ELF-1 (cell line): ENCODE data around the gene CRB1.

Experiments
- DNase-seq: peaks from one replicate; pipeline ENCODE4 v3.0.0-alpha.2; 2016; ENCODE audit warnings: low read depth, low spot score

Gene CRB1

DNA sequence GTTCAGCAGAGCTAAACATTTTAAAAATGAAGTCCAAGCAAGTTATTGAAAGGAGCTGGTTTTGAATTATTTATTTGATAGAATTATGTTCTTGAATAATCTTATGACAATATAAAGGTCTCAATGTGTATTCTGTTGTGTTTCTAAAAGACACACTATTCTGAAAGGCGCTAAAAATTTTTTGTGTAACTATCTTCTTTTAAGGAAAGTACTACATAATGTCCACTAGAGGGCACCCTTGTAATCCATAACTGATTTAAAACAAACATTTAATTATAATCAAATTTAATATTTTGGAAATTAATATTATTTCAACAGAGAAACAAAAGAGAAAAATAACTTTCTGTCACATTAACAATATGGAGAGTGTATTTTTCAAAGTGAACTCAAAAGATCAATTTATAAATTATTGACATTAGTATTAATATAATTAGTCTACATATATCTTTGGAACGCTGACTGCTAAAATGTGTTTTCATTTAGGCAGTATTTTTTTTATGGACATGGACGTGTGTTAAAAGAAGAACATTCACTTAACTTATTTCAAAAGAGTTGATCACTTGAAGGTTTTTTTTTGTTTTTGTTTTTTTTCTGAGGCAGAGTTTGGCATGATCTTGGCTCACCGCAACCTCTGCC lies 258.8 kb downstream of the CRB1 start:
- DNase-seq = no peak
